HuH-7 (cell line): ENCODE data around the gene PLCB1.
"Not testable (repeated sequence)": the region's sequence is repeated elsewhere in the genome, so short reads cannot be mapped to it uniquely, and the experiment has no call there.

Experiments used
- DNase-seq: peaks from one replicate; pipeline ENCODE4 v3.0.0; 2011; ENCODE audit warnings: low spot score

The PLCB1 gene

GRCh38 chr20:8788275-8788674 is 656.2 kb downstream of the PLCB1 start:
- DNase-seq: no peak

GRCh38 chr20:8788831-8789230 is 656.8 kb downstream of the PLCB1 start:
- DNase-seq: no peak

DNA sequence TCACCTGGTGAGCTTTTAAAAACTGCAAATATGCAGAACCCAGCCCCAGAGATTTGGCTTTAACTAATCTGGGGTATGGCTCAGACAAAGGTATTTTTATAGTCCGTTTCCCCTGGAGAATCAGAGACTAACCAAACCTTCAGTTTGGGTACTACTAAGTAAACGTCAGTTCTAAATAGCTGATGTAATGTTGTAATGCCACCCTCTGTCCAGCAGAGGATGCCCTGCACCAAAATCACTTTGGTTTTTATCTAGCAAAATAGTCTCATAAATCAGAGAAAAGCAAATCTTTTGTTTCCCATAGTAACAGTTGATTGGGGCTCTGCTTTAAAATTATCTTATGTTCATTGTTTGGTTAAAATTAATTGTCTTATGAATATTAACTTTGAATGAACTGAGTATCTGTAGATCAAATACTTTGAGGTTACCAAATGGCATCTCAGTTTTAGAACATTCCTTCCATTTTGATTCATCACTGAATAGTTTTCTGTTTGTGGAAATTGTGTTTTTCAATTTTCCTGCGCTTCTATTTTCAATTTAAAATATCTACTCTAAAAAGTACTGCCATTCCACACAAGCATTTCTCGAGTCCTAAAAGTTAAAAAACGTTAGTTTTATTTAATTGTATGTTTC is 658.5 kb downstream of the PLCB1 start:
- DNase-seq: peak; percentile 44

- no peak for DNase-seq
These were observed 663.3 kb downstream of the PLCB1 start for GRCh38 chr20:8795404-8795803.

GRCh38 chr20:8796088-8796660 is 664.1 kb downstream of the PLCB1 start:
- DNase-seq: no peak

GRCh38 chr20:8798505-8798904 is 666.4 kb downstream of the PLCB1 start:
- no peak for DNase-seq

DNA sequence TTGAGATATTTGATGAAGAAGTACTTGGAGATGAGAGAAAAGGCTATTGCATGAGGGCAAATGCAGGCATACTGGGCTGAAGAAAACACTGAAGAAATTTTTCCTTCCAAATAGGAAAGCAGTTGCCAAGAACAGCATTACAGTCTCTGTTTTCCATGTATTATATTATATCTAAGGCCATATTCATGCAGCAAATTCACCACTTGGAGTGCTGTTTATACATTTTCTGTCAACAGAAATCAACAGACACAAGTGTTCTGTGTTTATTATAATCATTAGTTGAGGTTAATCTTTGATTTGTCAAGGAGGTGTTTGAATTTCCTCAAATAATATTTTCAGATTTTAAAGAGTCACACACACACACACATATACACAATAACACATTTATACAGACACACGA is 668.0 kb downstream of the PLCB1 start:
- DNase-seq: no peak

GRCh38 chr20:8801686-8802085 is 669.6 kb downstream of the PLCB1 start:
- no peak for DNase-seq

DNA sequence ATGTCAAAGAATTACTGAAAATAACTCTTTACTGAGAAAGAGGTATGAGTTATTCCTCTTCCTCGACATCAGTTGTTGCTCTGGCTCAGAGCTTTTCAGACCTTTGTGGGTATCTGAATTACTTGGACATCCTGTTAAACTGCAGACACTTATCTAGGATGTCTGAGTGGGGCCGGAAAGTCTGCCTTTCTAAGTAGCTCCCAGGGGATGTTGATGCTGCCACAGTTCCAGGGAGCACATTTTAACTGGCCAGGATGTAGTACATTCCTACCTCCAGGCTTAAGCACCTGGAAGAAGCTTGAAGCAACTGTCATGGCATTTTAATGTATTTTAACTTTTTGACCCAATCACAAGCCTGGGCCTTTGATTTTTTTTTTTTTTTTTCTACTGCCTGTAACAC is 671.0 kb downstream of the PLCB1 start:
- DNase-seq: no peak

DNA sequence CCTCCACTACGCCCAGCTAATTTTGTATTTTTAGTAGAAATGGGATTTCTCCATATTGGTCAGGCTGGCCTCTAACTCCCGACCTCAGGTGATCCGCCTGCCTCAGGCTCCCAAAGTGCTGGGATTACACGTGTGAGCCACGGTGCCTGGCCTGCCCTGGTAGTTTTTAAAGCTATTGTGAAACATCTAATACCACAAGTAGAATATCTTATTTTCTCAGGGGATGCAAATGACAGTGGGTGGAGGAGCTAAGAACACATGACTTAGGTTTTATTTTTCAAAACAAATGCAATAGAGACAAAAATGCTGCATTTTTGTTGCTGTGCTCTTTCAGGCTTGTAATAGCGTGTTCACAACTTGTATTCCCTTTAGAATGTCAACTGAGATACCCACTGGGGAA is 671.9 kb downstream of the PLCB1 start:
- no peak for DNase-seq

DNA sequence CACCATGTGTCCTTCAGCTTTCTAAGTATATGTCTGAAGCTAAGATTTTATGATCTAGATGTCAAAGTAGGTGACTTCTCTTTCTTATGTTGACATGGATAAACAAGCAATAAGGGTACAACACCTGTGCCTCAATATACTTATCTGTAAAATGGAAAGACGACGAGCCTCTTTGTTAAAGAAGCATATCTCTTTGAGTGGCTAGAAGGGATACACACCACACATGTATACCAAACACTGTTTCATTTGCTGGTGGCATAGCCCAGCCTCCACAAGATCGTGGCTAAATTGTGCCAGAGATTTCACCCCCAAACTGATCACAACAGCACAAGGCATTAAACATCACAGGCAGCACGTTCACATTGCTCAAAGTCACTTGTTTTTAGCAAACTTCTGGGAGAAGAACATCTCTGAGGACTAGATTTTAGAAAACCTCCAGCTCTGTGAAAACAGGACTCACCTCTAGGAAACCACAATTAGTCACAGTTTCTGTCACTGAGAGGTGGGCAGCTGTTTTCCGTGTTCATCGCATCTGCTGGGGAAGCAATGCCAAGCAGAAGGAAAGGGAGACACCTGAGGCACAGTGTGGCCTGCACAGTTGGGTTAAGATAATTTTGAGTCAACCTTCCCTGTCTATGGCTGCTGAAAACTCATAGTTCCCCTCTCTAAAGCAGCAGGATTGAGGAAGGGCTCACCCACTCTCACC is 673.8 kb downstream of the PLCB1 start:
- DNase-seq: no peak

DNA sequence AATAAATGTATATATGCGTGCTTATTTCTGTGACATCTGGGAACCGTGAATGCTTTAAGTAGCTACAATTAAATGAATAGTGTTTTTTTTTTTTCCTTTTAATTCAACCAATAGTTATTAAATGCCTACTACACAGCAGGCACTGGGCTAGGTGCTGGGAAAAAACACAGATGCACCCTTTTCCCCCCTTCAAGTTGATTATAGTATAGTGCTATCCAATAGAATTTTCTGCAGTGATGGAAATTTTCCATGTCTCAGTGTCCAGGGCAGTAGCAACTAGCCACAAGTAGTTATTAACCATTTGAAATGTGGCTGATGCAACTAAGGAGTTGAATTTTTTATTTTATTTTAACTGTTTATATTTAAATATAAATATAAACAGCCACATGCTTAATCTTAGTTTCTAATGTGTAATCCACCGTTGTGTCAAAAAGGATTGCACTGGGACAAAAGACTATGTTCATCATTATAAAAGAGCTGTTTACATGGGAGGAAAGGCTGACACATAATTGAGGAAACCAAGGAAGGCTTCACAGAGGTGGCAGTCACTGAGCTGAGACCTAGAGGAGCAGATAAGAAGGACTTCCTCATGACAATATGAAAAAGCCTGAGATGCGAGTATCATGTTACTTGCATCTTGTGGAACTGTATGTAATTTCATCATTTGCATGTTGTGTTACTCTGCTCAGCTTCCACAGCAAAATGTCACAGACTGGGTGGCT is 675.6 kb downstream of the PLCB1 start:
- DNase-seq: no peak

GRCh38 chr20:8808202-8808535 is 676.1 kb downstream of the PLCB1 start:
- DNase-seq: no peak

GRCh38 chr20:8809107-8809953 is 677.3 kb downstream of the PLCB1 start:
- DNase-seq: peak; percentile 51

DNA sequence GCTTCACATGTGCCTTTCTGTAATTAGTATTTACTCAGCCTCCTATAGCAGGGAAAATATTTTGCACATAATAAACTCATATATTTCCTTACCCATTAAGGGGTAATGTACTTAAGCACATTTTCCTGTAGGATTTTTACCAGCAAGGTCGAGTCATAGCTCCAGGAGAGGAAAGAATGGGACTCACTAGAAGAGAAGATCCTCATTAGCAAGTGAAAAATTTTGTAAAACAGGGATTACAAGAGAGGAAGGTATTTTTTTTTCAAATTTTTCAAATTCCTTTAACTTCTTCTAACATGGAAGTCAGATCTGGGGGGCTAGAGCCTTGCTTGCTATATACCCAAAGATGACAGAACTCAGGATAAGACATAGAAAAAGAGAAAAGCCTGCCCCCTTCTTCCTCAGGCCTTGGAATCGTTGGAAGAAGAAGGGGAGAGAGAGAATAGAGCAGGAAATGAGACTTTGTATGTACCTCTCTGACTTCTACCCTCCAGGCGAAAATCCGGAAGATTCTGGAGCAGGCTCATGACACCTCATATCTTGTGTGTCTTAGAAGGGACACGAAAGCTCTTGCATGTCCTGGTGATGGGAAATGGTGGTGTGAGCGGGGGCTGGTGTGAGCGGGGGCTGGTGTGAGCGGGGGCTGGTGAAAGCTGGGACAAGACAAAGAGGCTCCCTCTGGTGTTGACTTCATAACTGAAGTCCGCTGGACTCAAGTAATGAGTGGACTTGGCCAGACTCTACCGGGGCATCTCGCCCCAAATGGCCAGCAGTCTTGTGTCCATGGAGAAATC is 679.9 kb downstream of the PLCB1 start:
- DNase-seq: no peak

GRCh38 chr20:8812817-8813216 is 680.8 kb downstream of the PLCB1 start:
- DNase-seq: no peak

GRCh38 chr20:8815208-8815607 is 683.1 kb downstream of the PLCB1 start:
- no peak for DNase-seq

DNA sequence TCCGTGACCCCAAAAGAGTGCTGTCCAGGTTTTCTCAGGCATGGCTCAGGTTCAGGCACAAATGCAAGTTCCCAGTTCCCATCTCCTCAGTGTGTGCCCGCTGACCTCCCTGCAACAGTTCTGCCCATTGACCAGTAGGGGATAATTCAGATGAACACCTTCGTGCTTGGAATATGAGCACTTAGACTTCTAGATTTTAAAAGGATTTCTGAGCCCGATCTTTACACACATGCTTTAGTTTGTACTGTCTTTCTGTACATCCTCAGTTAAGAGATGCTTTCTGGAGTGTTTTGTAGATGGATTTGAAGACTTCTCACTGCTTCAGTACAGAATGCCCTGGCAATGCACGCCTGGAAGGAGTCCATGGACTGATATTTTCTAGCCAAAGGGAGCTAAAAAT is 697.2 kb downstream of the PLCB1 start:
- no peak for DNase-seq

GRCh38 chr20:8834294-8834693 is 702.2 kb downstream of the PLCB1 start:
- DNase-seq: not testable (repeated sequence)

GRCh38 chr20:8834851-8835250 is 702.8 kb downstream of the PLCB1 start:
- no peak for DNase-seq

GRCh38 chr20:8837396-8837795 is 705.3 kb downstream of the PLCB1 start:
- DNase-seq: no peak
